ENCODE results near the gene ANKDD1B.

The ANKDD1B gene

DNA sequence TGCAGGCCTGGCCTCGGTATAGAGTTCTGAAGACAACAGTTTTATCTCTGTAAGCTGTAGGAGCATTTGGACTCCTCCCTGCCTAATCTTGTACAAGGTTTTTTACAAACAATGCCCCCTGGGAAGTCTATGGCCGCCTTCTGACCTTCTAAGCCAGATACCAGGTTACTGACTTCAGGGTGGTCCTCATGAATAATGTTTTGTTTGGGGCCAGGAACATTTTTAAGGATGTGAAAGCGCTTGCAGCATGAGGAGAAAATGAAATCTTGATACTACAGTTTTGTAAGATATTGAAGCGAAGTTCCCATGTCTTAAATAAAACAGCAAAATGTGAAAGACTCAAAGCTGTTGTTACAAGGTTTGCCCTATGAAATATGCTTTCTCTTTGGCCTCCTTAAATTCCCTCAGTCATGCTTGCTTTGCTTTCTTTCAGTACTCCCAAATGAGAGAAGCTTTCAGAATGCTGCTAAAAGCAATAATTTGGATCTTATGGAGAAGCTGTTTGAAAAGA is 5.2 kb downstream of the ANKDD1B start:
- DNase-seq (ENCODE audit: low spot score): no peak

DNA sequence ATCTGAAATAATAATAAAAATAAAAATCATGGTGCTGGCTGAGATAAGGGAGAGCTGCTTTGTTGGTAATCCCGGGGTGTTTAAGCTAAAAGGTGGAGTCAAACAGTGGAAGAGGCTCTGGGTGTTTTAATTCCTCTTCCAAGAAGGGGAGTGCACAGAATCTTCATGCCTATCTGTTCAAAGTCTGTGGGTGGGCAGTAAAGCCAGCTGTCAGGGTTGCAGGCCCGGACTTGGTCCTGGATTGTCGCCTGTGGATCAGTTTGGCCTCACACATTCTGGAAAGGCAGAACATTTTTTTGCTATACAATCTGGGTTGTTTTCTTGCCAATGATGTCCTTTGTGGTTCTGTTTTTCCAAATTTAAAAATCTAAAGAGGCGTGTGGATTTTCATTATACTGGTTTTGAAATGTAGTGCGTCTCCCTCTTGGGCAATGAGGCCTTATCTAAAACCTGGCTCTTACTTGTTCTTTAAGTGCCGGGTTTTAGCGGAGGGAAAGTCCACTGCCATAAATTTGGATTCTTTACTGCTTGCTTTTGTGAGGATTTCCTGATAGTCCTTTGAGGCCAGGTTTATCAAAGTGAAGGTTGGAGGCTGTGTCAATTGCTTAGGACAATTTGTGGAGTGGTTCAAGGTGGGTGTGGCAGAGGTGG is 5.8 kb downstream of the ANKDD1B start:
- no peak for DNase-seq (ENCODE audit: low spot score)

- no peak for DNase-seq (ENCODE audit: low spot score)
These were observed 6.6 kb downstream of the ANKDD1B start for GRCh38 chr5:75617736-75618352.

- no peak for DNase-seq (ENCODE audit: low spot score)
These were observed 9.1 kb downstream of the ANKDD1B start for GRCh38 chr5:75620184-75620959.

GRCh38 chr5:75622564-75622963 is 11.3 kb downstream of the ANKDD1B start:
- DNase-seq (ENCODE audit: low spot score): no peak

DNA sequence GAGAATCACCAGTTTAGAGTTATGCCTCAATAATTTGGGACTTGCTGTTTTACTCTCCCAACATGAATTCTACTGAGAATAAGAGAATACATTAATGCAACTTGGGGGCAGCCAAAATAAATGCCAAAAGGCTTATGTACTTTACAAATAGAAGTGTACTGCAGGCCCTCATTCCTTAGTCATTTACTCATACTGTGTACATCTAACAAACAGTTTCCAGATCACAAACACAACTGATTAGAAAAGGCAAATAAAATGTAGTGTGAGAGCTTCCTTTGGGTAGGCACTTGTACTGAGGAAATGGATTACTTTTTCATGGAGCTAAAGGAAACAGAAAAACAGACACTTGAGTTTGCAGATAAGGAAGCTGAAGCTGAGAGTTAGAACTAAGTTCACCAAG is 12.6 kb downstream of the ANKDD1B start:
- DNase-seq (ENCODE audit: low spot score): no peak

GRCh38 chr5:75626959-75627358 is 15.7 kb downstream of the ANKDD1B start:
- no peak for DNase-seq (ENCODE audit: low spot score)

- DNase-seq (ENCODE audit: low spot score): no peak
These were observed 16.5 kb downstream of the ANKDD1B start for GRCh38 chr5:75627801-75628200.

DNA sequence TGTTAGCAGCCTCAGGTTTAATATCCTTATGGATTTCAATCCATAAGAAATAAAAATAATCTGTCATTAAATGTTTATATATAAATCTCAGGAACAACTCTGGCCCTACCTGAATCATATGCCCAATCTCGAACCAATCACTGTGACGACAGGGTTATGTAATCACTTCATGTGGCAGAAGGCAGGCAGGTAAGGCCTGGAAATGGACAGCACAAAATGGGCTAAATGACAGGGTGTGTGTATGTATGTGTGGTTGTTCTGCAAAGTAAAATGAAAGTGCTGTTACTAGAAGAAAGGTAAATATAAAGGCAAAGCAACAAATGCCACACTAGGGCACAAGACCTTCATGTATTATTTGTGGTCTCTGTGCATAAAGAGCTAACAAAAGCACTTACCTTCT is 19.6 kb downstream of the ANKDD1B start:
- DNase-seq (ENCODE audit: low spot score): no peak

DNA sequence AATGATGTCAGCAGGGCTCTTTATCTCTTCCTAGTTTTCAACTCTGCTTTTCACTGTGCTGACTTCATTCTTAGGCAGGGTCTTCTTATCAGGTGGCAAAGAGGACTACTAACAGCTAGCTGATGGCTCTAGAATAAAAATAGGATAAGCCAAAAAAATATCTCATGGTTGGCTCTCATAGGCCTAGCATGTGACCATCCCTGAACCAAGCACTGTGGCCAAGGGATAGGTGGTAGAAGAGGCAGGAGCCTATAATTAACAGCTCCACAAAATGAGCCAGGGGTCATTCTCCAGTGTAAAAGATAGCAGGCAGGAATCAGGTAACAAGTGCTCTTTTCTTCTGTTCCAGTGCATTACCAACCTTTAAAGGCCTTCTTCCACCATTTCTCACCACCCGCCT is 21.1 kb downstream of the ANKDD1B start:
- DNase-seq (ENCODE audit: low spot score): no peak

- DNase-seq (ENCODE audit: low spot score): no peak
These were observed 26.7 kb downstream of the ANKDD1B start for GRCh38 chr5:75637949-75638348.

DNA sequence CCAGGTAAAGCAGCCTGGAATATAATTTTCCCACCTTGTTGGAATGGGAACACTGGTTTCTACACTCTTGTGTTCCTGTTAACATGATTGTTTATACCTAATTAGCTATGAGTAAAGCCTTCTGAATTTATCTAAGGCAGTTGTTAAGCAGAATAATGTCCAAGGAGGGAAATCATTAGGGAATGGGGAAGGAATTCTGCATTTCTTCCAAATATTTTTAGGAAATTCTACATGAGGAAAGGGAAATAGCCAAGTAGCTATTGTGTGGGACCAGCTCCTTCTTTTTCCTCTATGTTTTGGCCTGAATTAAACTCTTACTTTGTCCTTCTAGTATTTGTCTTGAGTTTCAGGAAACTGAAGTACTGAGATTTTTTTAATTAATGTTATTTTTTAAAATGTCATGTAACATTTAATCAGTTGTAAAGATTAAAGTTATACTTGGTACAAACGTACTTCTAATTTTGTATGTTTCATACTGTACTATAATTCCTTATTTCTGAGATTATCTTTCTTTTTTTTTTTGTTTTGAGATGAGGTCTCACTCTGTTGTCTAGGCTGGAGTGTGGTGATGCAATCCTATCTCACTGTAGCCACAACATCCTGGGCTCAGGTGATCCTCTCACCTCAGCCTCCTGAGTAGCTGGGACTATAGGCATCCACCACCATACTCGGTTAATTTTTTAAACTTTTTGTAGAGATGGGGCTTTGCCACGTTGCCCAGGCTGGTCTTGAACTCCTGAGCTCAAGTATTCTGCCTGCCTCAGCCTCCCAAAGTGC is 28.5 kb downstream of the ANKDD1B start:
- DNase-seq (ENCODE audit: low spot score): no peak

DNA sequence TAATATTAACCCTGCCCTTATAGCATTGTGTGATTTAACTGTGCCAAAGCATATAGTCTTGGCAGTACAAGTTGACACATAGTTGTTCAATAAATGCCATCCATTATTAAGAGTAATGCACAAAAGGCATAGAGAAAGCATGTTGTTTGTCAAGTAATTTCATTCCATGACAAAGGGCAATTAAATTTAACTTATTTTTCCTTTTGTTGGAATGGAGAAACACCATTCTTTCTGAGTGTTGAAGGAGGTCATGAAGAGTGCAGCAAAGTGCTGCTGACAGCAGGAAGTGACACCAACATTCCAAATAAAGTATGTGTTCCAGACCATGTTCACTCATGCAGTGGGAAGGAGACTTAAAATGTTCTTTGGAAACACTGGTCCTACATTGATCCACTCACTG is 29.1 kb downstream of the ANKDD1B start:
- DNase-seq (ENCODE audit: low spot score): no peak

- no peak for DNase-seq (ENCODE audit: low spot score)
These were observed 29.6 kb downstream of the ANKDD1B start for GRCh38 chr5:75640826-75641225.

DNA sequence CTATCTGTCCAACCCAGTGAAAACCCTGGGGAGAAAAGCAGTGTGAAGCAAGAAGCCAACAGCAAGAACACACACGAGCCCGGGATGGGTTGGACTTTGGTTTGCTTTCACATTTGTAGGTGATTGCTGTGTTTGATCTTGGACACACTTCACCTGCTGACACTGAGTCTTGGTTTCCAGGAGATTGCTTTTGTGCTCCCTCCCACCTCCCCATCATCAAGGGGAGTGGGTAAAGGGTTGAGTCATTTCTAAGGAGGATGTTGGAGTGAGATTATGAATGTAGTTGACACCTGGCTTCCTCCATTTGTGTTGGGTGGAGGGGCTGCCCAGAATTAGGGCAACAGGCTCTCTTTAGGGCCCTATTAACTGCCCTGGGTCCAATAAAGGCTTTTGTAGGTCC is 37.5 kb downstream of the ANKDD1B start:
- DNase-seq (ENCODE audit: low spot score): no peak

GRCh38 chr5:75651575-75652238 is 40.5 kb downstream of the ANKDD1B start:
- no peak for DNase-seq (ENCODE audit: low spot score)

- no peak for DNase-seq (ENCODE audit: low spot score)
These were observed 42.3 kb downstream of the ANKDD1B start for GRCh38 chr5:75653521-75653920.

DNA sequence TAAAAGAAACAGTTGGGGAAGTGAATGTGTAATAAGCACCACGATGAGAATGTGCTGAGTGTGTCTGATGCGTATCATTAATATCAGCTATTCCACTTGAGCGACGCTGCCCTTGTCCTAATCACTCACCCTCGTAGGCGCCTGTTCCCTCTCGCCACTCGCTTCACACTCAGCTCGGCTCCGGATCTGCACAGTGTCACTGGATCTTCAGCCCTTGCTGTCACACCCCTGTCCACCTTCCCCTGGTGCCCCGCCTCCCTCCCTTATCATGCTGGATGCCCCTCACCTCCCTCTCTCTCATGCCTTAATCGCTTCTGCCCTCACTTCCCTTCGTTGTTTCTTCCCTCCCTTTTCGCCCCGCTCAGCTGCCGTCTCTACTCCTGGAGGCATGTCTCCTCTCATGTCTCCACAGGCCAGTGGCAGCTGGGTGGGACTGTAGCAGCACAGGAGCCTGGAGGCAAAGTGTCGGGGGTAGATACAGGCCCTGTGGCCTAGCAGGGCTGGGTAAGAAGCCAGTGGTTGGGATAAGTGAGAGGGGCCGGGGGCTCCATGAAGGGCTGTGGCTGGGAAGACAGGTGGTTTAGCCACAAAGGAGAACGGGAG is 43.5 kb downstream of the ANKDD1B start:
- DNase-seq (ENCODE audit: low spot score): no peak

DNA sequence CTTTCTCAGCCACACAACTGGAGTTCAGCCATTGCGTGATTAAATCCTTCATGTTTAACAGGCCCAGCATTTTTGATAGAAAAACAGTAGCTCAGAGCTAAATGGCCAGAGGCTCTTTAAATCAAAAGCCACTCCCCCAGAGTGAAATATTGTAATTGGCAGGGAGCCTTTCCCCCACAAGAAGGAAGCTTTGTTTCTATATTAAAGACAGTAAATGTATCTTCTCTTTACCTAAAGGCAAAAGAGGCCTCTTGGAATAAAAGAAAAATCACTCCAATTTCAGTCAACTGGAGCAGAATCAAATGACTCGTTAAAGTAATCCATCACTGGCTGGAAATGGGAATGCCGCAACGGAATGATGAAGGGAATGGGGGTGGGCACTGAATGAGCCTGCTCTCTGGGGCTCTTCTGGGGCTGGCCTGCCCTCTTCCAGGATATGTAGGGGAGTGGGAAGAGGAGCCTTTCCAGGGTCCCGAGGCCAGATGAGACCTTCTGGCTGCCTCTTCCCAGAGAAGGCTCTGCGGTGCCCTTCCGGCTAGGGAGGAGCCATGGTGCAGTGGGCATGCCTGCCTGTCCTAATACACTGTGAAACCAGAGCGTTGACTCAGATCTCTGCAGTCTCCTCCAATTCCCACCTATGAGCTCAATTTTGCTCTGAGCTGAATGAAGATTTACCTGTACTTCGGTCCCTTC is 45.2 kb downstream of the ANKDD1B start:
- DNase-seq (ENCODE audit: low spot score): no peak

- no peak for DNase-seq (ENCODE audit: low spot score)
These were observed 48.7 kb downstream of the ANKDD1B start for GRCh38 chr5:75659791-75660450.

Data from hematopoietic multipotent progenitor cell treated with erythropoietin and hydrocortisone succinate and interleukin-3 and kit ligand, for 15 days (in vitro differentiated cells).